ENCODE data around the gene HDAC3.

GRCh38 chr5:141605523-141606277 is 30.9 kb downstream of the HDAC3 start:
- TF ChIP-seq CTCF (IDR thresholded peaks at IDR 0.05), result no peak
- no peak for TF ChIP-seq FOSL2 (IDR thresholded peaks at IDR 0.05; ENCODE audit: borderline replicate concordance, low read depth)
- no peak for TF ChIP-seq EP300 (IDR thresholded peaks at IDR 0.05; ENCODE audit: borderline replicate concordance in 1 of 2, low read depth in 1 of 2, low read length in 1 of 2)
- TF ChIP-seq YY1 (IDR thresholded peaks at IDR 0.05; ENCODE audit: low read depth), result no peak
- no peak for TF ChIP-seq MAX (IDR thresholded peaks at IDR 0.05; ENCODE audit: low read depth)
